Endothelial cell of umbilical vein (primary cell): ENCODE results near the gene NTRK2. TPM values are rescaled to one million over a fixed set of nuclear protein-coding genes. Genes with fewer than 3 reads are reported as not detected.

Source experiments
- BruUV-seq: library from RNA; stranded (reverse); fragments of 400-500 nt; replicated peaks from 2 replicates; lab custom pipeline; 2021; lab: Mats Ljungman, UMichigan
- CTCF ChIA-PET: fragments of 300-600, 350-600 bp; sonication (Branson Sonifier 250); formaldehyde crosslinking; loops from one replicate; lab custom pipeline; 2021; ENCODE audit warnings: antibody characterized with exemption, inconsistent platforms; lab: Charles Lee
- POLR2A ChIA-PET: fragments of 300-600, 350-600 bp; sonication (Branson Sonifier 250); formaldehyde crosslinking; loops from one replicate; lab custom pipeline; 2021; ENCODE audit warnings: antibody characterized with exemption, inconsistent platforms; lab: Charles Lee
- DNase-seq: peaks from one replicate; pipeline ENCODE4 v3.0.0-alpha.2; 2011; ENCODE audit warnings: low read depth, low spot score
- FAIRE-seq: peaks from 2 replicates; lab custom pipeline; 2011; peaks lifted over from hg19 to GRCh38; lab: Jason Lieb, UNC
- H2AFZ ChIP-seq: 2 replicates; pipeline ENCODE4 v1.6.0; 2012; ENCODE audit warnings: low read depth, low read length, control low read depth, inconsistent platforms
- H3K27ac ChIP-seq: 2 replicates; pipeline ENCODE4 v1.5.1; 2011; ENCODE audit warnings: low read depth, mild to moderate bottlenecking, control low read depth, low read length, moderate library complexity; ENCODE audit not compliant: insufficient read depth
- H3K27me3 ChIP-seq, 2 experiments: 2 replicates each; pipeline versions ENCODE4 v1.6.0 to v1.6.1; 2011; ENCODE audit warnings: low read length in 2 of 2, mixed read lengths in 1 of 2; ENCODE audit not compliant: control insufficient read depth in 2 of 2, insufficient read depth in 2 of 2
- H3K36me3 ChIP-seq, 2 experiments: 2 replicates in 1 of 2; 3 replicates in 1 of 2; pipeline ENCODE4 v1.5.1; 2011; ENCODE audit warnings: low read length in 2 of 2, mild to moderate bottlenecking in 1 of 2, moderate library complexity in 1 of 2; ENCODE audit not compliant: control insufficient read depth in 2 of 2, insufficient read depth in 2 of 2; ENCODE audit errors: extremely low read depth in 1 of 2
- H3K4me1 ChIP-seq: 3 replicates; pipeline ENCODE4 v1.5.1; 2011; ENCODE audit warnings: mild to moderate bottlenecking, low read length; ENCODE audit not compliant: control insufficient read depth, insufficient read depth; ENCODE audit errors: extremely low read depth
- H3K4me2 ChIP-seq: 2 replicates; pipeline ENCODE4 v1.6.1; 2011; ENCODE audit warnings: low read length, control low read depth, mixed read lengths; ENCODE audit not compliant: insufficient read depth
- H3K4me3 ChIP-seq, 3 experiments: fragments of 200-600 bp in 1 of 3; sonication (generic), shearing (Covaris generic) in 1 of 3; replicated peaks in 1 of 3; 2 replicates each; pipeline ENCODE4 v1.5.1; 2011 to 2016; ENCODE audit warnings: control low read depth in 3 of 3, low read length in 3 of 3, mild to moderate bottlenecking in 2 of 3, inconsistent platforms in 1 of 3, low read depth in 1 of 3, moderate library complexity in 1 of 3; ENCODE audit not compliant: insufficient read depth in 1 of 3
- H3K79me2 ChIP-seq: 2 replicates; pipeline ENCODE4 v1.6.0; 2012; ENCODE audit warnings: low read length, inconsistent platforms; ENCODE audit not compliant: control insufficient read depth, insufficient read depth
- H3K9ac ChIP-seq: replicated peaks from 2 replicates; pipeline ENCODE3; 2011; ENCODE audit warnings: low read length, control low read depth; ENCODE audit not compliant: insufficient read depth; ENCODE audit errors: extremely low read depth
- H3K9me1 ChIP-seq: replicated peaks from 3 replicates; pipeline ENCODE4 v1.6.0; 2011; ENCODE audit warnings: mild to moderate bottlenecking, low read length; ENCODE audit not compliant: control insufficient read depth, insufficient read depth; ENCODE audit errors: extremely low read depth
- H3K9me3 ChIP-seq: replicated peaks from 2 replicates; pipeline ENCODE4 v1.5.1; 2012; ENCODE audit warnings: low read length, inconsistent platforms; ENCODE audit not compliant: control insufficient read depth, insufficient read depth
- H4K20me1 ChIP-seq: replicated peaks from 2 replicates; pipeline ENCODE3; 2011; ENCODE audit warnings: mild to moderate bottlenecking, low read length; ENCODE audit not compliant: control insufficient read depth, insufficient read depth; ENCODE audit errors: extremely low read depth
- CTCF ChIP-seq, 2 donors: IDR thresholded peaks; 1 replicate in 1 of 2; 2 replicates in 1 of 2; pipeline ENCODE4 v1.5.1; 2011; ENCODE audit warnings: low read length in 2 of 2, mild to moderate bottlenecking in 2 of 2, moderate library complexity in 2 of 2, control low read depth in 1 of 2, inconsistent platforms in 1 of 2, low read depth in 1 of 2; ENCODE audit not compliant: insufficient read depth in 1 of 2; ENCODE audit errors: extremely low read depth in 1 of 2
- EZH2 ChIP-seq: IDR thresholded peaks from 2 replicates; pipeline ENCODE4 v1.6.1; 2012; ENCODE audit warnings: borderline replicate concordance, low read depth, mild to moderate bottlenecking, moderate library complexity, low read length, inconsistent platforms; ENCODE audit not compliant: severe bottlenecking
- FOS ChIP-seq: IDR thresholded peaks from 2 replicates; pipeline ENCODE4 v1.6.1; 2011; ENCODE audit warnings: mild to moderate bottlenecking, low read length, moderate library complexity, borderline replicate concordance; ENCODE audit not compliant: insufficient read depth
- GATA2 ChIP-seq: IDR thresholded peaks from 2 replicates; pipeline ENCODE4 v1.7.0; 2011; ENCODE audit warnings: low read depth, mild to moderate bottlenecking, moderate library complexity, mixed read lengths, low read length; ENCODE audit not compliant: insufficient read length, insufficient read depth
- JUN ChIP-seq: IDR thresholded peaks from 2 replicates; pipeline ENCODE4 v1.6.1; 2011; ENCODE audit warnings: borderline replicate concordance, low read depth; ENCODE audit not compliant: insufficient read length, insufficient read depth
- MAX ChIP-seq: IDR thresholded peaks from 2 replicates; pipeline ENCODE4 v1.6.1; 2011; ENCODE audit not compliant: insufficient read depth, insufficient read length
- MYC ChIP-seq: IDR thresholded peaks from one replicate; pipeline ENCODE4 v1.6.1; 2011; ENCODE audit warnings: mild to moderate bottlenecking, low read depth, low read length
- POLR2A ChIP-seq: IDR thresholded peaks from 2 replicates; pipeline ENCODE4 v1.6.1; 2012; ENCODE audit warnings: low read depth, mild to moderate bottlenecking, control low read depth, low read length
- POLR2AphosphoS5 ChIP-seq: IDR thresholded peaks from 2 replicates; pipeline ENCODE4 v1.6.1; 2012; ENCODE audit warnings: low read depth, mild to moderate bottlenecking, control low read depth, low read length, moderate library complexity; ENCODE audit not compliant: insufficient read depth
- dilution Hi-C: fragments of 300-500 bp; cut with MboI; formaldehyde crosslinking; loops from one replicate; pipeline ENCODE4 v1.15.0; 2019; ENCODE audit warnings: low sequenced_read_pairs; ENCODE audit not compliant: extremely low pct_ligation_motif_present
- intact Hi-C: fragments of 100-400 bp; cut with micrococcal nuclease; formaldehyde crosslinking; loops from one replicate; pipeline ENCODE4 v1.10.0; 2022
- polyA plus RNA-seq, 4 experiments: library from polyadenylated mRNA; depleted of rRNA in 3 of 4; stranded (reverse) in 3 of 4; unstranded in 1 of 4; fragments of >200 nt; gene quantifications; 2 replicates each; pipeline versions ENCODE4 v1.2.1 to v1.2.3, GENCODE V29; 2011 to 2012; ENCODE audit warnings: missing spikeins in 1 of 4
- total RNA-seq: library from RNA; stranded (reverse); gene quantifications from 2 replicates; pipeline ENCODE4 v1.2.3, GENCODE V29; 2021

NTRK2 gene
- total and polyA plus RNA-seq, 2 donors (not counting 3 experiments of a cell fraction or from before 2014, with no cell fraction given) = 0.01 to 0.13 TPM

- dilution Hi-C loops = no loop called here
- no peak overlapping the region for H3K9ac ChIP-seq
- FAIRE-seq (no peak), DNase-seq (no peak)
- H3K9me3 ChIP-seq = no peaks in the 10 kb centered on the region
- no peak overlapping the region for H2AFZ ChIP-seq
- H4K20me1 ChIP-seq = no peaks in the 10 kb centered on the region
- ChIA-PET POLR2A (no interaction called here), CTCF (no interaction called here)
- TF ChIP-seq EZH2 (no peak), POLR2A (no peak), CTCF (IDR thresholded peaks at IDR 0.05; ENCODE audit: extremely low read depth in 1 of 2, insufficient read depth in 1 of 2, low read depth in 1 of 2, low read length in 2 of 2) (no peak), JUN (no peak), FOS (no peak), MYC (no peak), POLR2AphosphoS5 (no peak), MAX (no peak), GATA2 (no peak)
- H3K27me3 ChIP-seq = no peaks in the 10 kb centered on the region
- H3K4me3 ChIP-seq = no peak overlapping the region
- H3K79me2 ChIP-seq = no peaks in the 10 kb centered on the region
- no TSS peak for BruUV-seq
- H3K4me1 ChIP-seq = no peaks in the 10 kb centered on the region
- H3K36me3 ChIP-seq = no peaks in the 10 kb centered on the region
- H3K27ac ChIP-seq = no peak overlapping the region
- no peaks in the 10 kb centered on the region for H3K9me1 ChIP-seq
- intact Hi-C loops = no loop called here
- no peak overlapping the region for H3K4me2 ChIP-seq
Observed at GRCh38 chr9:84991514-84991870, 322.0 kb downstream of the NTRK2 start.
